ENCODE measurements around the gene NEURL2. TPM values are rescaled to one million over a fixed set of nuclear protein-coding genes. Genes with fewer than 3 reads are reported as not detected.

Gene NEURL2
- total RNA-seq, 4 donors from 2014 or later, result 6.5 to 12.9 (median 9.5) TPM

DNA sequence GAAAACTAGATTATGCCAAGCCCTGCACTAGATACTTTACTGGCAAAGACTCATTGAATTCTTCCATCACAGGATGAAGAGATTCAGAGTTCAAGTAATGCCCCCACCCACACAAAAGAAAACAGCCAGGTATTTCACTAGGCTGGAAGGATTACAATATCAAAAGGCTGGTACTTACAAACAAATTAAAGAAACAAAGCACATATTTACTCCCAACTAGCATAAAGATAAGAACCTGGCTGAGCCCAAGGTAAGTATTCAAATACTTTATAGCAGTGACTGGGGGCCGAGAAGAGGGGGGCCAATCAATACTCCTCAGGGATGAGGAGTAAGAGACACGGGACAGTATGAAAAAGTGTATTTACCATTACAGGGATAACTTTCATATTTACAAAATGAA lies 37.5 kb downstream of the NEURL2 start:
- no peak for DNase-seq (ENCODE audit: low spot score in 2 of 2)
- no peak overlapping the region for H3K4me3 ChIP-seq (ENCODE audit: low read depth, poor library complexity, severe bottlenecking)
- TF ChIP-seq CTCF (IDR thresholded peaks at IDR 0.05) (no peak), POLR2A (IDR thresholded peaks at IDR 0.05) (no peak)
- WGBS, 2 donors, result 80 to 83% methylated on average over 2 of the region's 2 CpGs
- intact Hi-C loops (cut with DNase I; ENCODE audit: low total_unique reads), result no loop called here

- intact Hi-C loops (cut with DNase I; ENCODE audit: low total_unique reads), result no loop called here
- TF ChIP-seq POLR2A (IDR thresholded peaks at IDR 0.05) (no peak), CTCF (IDR thresholded peaks at IDR 0.05) (no peak)
- WGBS, 2 donors, result 84 to 96% methylated on average over 6 of the region's 6 CpGs
- H3K4me3 ChIP-seq (ENCODE audit: low read depth, poor library complexity, severe bottlenecking), result no peak overlapping the region
- DNase-seq (ENCODE audit: low spot score in 2 of 2), result no peak
These were observed 38.7 kb downstream of the NEURL2 start for GRCh38 chr20:45852326-45852725.

DNA sequence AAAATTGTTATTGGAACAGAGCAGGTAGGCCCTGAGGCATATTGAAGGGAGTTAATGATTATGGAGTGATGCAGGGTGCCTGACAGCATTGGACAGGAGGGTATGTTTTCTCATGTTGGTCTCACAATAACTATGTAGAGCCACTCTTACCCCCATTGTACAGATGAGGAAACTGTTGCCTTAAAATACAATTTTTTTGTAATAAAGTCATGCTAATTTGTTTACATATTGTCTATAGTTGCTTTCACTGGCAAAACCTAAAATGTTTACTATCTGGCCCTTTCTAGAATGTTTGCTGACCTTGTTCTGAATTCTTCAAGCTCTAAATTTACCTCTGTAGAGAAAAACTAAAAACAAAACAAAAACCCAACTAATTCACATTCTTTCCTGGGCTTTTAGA lies 39.5 kb downstream of the NEURL2 start:
- H3K4me3 ChIP-seq (ENCODE audit: low read depth, poor library complexity, severe bottlenecking), result no peak overlapping the region
- no peak for DNase-seq (ENCODE audit: low spot score in 2 of 2)
- no peak for TF ChIP-seq CTCF (IDR thresholded peaks at IDR 0.05)
- TF ChIP-seq POLR2A (IDR thresholded peaks at IDR 0.05), result no peak
- intact Hi-C loops (cut with DNase I; ENCODE audit: low total_unique reads), result no loop called here

DNA sequence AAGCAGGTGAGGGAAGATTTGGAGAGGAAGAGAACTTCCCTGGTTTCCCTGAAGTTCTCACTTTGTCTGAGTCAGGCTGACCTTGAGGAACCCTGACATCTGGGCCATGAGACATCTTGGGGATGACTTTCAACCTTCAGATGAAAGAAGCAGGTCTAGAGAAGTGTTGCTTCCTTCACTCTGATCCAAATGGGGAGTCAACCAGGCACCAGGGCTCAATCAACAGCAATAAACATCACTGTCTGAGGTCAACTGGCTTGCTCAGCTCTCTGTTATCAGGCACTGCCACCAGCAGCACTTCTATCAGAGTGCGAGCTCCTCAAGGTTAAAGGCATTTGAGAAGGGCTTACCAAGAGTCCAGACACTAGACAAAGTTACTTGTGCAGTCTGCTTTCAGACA lies 40.1 kb downstream of the NEURL2 start:
- no peak overlapping the region for H3K4me3 ChIP-seq (ENCODE audit: low read depth, poor library complexity, severe bottlenecking)
- WGBS, 2 donors, result 92 to 100% methylated on average over 1 of the region's 1 CpG
- intact Hi-C loops (cut with DNase I; ENCODE audit: low total_unique reads), result no loop called here
- TF ChIP-seq POLR2A (IDR thresholded peaks at IDR 0.05) (no peak), CTCF (IDR thresholded peaks at IDR 0.05) (no peak)
- DNase-seq (ENCODE audit: low spot score in 2 of 2), result no peak

DNA sequence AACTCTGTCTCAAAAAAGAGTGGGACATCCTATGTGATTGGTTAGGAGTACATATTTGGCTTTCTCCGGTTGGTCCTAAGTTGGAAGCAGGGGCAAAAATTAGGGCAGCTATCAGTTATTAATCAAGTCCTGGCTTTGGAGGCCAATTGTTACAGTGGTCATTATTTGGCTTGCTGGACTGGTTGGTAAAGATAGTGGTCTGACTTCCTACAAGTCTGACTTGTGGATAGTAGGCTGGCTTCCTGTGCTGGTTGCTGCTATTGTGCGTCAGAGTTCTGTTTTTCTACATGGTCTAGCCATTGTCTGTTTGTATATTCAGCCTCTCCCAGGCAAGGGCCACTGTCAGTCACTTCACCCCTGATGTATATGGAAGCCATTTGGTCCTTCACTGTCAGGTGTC lies 40.8 kb downstream of the NEURL2 start:
- intact Hi-C loops (cut with DNase I; ENCODE audit: low total_unique reads), result no loop called here
- 100% methylated on average over 2 of the region's 2 CpGs for WGBS, 2 donors
- TF ChIP-seq POLR2A (IDR thresholded peaks at IDR 0.05), result no peak
- no peak for TF ChIP-seq CTCF (IDR thresholded peaks at IDR 0.05)
- no peak for DNase-seq (ENCODE audit: low spot score in 2 of 2)
- no peak overlapping the region for H3K4me3 ChIP-seq (ENCODE audit: low read depth, poor library complexity, severe bottlenecking)

GRCh38 chr20:45848969-45849582 lies 41.9 kb downstream of the NEURL2 start:
- WGBS, 2 donors, result 90 to 96% methylated on average over 8 of the region's 8 CpGs
- DNase-seq (ENCODE audit: low spot score in 2 of 2), result no peak
- intact Hi-C loops (cut with DNase I; ENCODE audit: low total_unique reads), result no loop called here
- no peak overlapping the region for H3K4me3 ChIP-seq (ENCODE audit: low read depth, poor library complexity, severe bottlenecking)
- no peak for TF ChIP-seq POLR2A (IDR thresholded peaks at IDR 0.05)
- TF ChIP-seq CTCF (IDR thresholded peaks at IDR 0.05), result no peak

Data from lower leg skin (tissue), 4 donors.